ENCODE results near the gene ZNF750. TPM values are rescaled to one million over a fixed set of nuclear protein-coding genes. Genes with fewer than 3 reads are reported as not detected.
A peak's percentile ranks its signal among the peaks of the same experiment; 100 is the strongest.

Gene ZNF750
- total and polyA plus RNA-seq, 2 of the 13 experiments (the other 11 are each of a cell fraction or from before 2014, with no cell fraction given): not detected

DNA sequence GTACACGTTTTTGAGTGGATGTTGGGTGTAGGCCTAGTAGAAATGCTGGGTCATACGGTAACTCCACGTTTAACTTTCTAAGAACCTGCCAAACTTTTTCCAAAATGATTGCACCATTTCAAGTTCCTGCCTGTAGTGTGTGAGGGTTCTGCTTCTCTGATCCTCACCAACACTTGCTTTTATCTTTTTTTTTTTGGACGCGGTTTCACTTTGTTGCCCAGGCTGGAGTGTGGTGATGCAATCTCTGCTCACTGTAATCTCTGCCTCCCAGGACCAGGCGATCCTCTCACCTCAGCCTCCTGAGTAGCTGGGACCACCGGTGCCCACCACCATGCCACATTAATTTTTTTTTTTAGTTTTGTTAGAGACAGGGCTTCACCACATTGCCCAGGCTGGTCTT, 23.5 kb downstream of the ZNF750 start:
- in situ Hi-C loops (cut with HindIII; ENCODE audit: extremely low pct_ligation_motif_present, low pct_unique_long_range_greater_than_20kb): no loop called here
- DNase-seq (ENCODE audit: low spot score) (no peak), ATAC-seq (no peak), FAIRE-seq (peak; percentile 12)
- intact Hi-C loops (cut with micrococcal nuclease; ENCODE audit: unreplicated experiment): no loop called here
- peaks cover 8 to 36% of the 10 kb centered on the region in 2 experiments for H3K36me3 ChIP-seq (replicated peaks in 1 of 2; ENCODE audit: control insufficient read depth in 1 of 2, insufficient read depth in 2 of 2, low read length in 2 of 2)
- no peak overlapping the region for H3K27ac ChIP-seq (ENCODE audit: extremely low read length, insufficient read depth, low read length)
- H2AFZ ChIP-seq (ENCODE audit: low read length): no peak overlapping the region
- ChIA-PET POLR2A (no interaction called here), CTCF (ENCODE audit: low intra/inter-chr PET ratio, low total read pairs) (no interaction called here)
- H4K20me1 ChIP-seq (ENCODE audit: insufficient read depth, low read length): no peaks in the 10 kb centered on the region
- 89% methylated on average over 7 of the region's 7 CpGs for WGBS (ENCODE audit: low lambda C conversion rate)
- H3K9me3 ChIP-seq (ENCODE audit: low read length): no peaks in the 10 kb centered on the region
- no peak overlapping the region for H3K4me3 ChIP-seq (replicated peaks in 1 of 3; ENCODE audit: insufficient read depth in 1 of 3, low read depth in 2 of 3, low read length in 3 of 3)
- no peak overlapping the region for H3K9ac ChIP-seq (ENCODE audit: insufficient read depth, low read depth, low read length)
- H3K4me1 ChIP-seq (ENCODE audit: insufficient read depth, low read length): peaks cover 8% of the 10 kb centered on the region
- TF ChIP-seq SOX5 (CRISPR knock-in tag; IDR thresholded peaks at IDR 0.05; ENCODE audit: borderline replicate concordance): no peak
- peak; percentile 90 for TF ChIP-seq ZNF7 (CRISPR knock-in tag; IDR thresholded peaks at IDR 0.05)
- TF ChIP-seq ZNF703 (CRISPR knock-in tag; IDR thresholded peaks at IDR 0.05; ENCODE audit: borderline replicate concordance): no peak
- no peak for TF ChIP-seq ZNF468 (CRISPR knock-in tag; IDR thresholded peaks at IDR 0.05)
- TF ChIP-seq ATF7 (IDR thresholded peaks at IDR 0.05): 0 out of 2 replicates have a peak, but pooled peaks have one; percentile 11
- TF ChIP-seq ATF7 (CRISPR knock-in tag; IDR thresholded peaks at IDR 0.05): no peak
- no peak for TF ChIP-seq ZNF431 (CRISPR knock-in tag; IDR thresholded peaks at IDR 0.05; ENCODE audit: borderline replicate concordance, low read depth)
- TF ChIP-seq PRMT3 (CRISPR knock-in tag; IDR thresholded peaks at IDR 0.05; ENCODE audit: borderline replicate concordance, low read depth): no peak
- TF ChIP-seq SNAI1 (CRISPR knock-in tag; IDR thresholded peaks at IDR 0.05; ENCODE audit: borderline replicate concordance): no peak
- TF ChIP-seq CEBPB (IDR thresholded peaks at IDR 0.05; ENCODE audit: borderline replicate concordance, low read depth, low read length): peak; percentile 75; the same call in 1 of the 2 replicates
- TF ChIP-seq ZNF761 (CRISPR knock-in tag; conservative IDR thresholded peaks at IDR 0.05): no peak
- no peak for TF ChIP-seq ZNF253 (CRISPR knock-in tag; IDR thresholded peaks at IDR 0.05; ENCODE audit: borderline replicate concordance)
- TF ChIP-seq SIX1 (CRISPR knock-in tag; IDR thresholded peaks at IDR 0.05; ENCODE audit: borderline replicate concordance): no peak
- TF ChIP-seq RFXAP (CRISPR knock-in tag; IDR thresholded peaks at IDR 0.05; ENCODE audit: borderline replicate concordance): no peak
- no peak for TF ChIP-seq ZNF841 (CRISPR knock-in tag; IDR thresholded peaks at IDR 0.05; ENCODE audit: borderline replicate concordance)
- no peak for TF ChIP-seq ZSCAN12 (CRISPR knock-in tag; IDR thresholded peaks at IDR 0.05)
- H3K79me2 ChIP-seq (ENCODE audit: insufficient read depth, low read length): no peaks in the 10 kb centered on the region
- no peak overlapping the region for H3K4me2 ChIP-seq (ENCODE audit: low read depth, low read length)
- no TSS peak for BruUV-seq (replicated peaks)
- no peaks in the 10 kb centered on the region for H3K27me3 ChIP-seq (ENCODE audit: control insufficient read depth in 1 of 2, insufficient read depth in 2 of 2, low read length in 2 of 2)
